ENCODE results near the gene KCNQ1OT1.

KCNQ1OT1 gene

GRCh38 chr11:2699531-2700414, at the start of gene KCNQ1OT1:
TSS of gene KCNQ1OT1 (minus strand) at chr11:2699994.
- DNase-seq (ENCODE audit: low spot score) = peak; percentile 89

GRCh38 chr11:2748814-2749554, 49.2 kb upstream of the KCNQ1OT1 start:
- DNase-seq (ENCODE audit: low spot score) = no peak

- no peak for DNase-seq (ENCODE audit: low spot score)
These were observed 48.4 kb upstream of the KCNQ1OT1 start for GRCh38 chr11:2748061-2748813.

- no peak for DNase-seq (ENCODE audit: low spot score)
These were observed 47.6 kb upstream of the KCNQ1OT1 start for GRCh38 chr11:2747248-2748027.

GRCh38 chr11:2746401-2747247, 46.8 kb upstream of the KCNQ1OT1 start:
- no peak for DNase-seq (ENCODE audit: low spot score)

GRCh38 chr11:2745511-2745910, 45.7 kb upstream of the KCNQ1OT1 start:
- DNase-seq (ENCODE audit: low spot score) = no peak

- DNase-seq (ENCODE audit: low spot score) = no peak
These were observed 44.4 kb upstream of the KCNQ1OT1 start for GRCh38 chr11:2744166-2744565.

GRCh38 chr11:2743427-2744110, 43.8 kb upstream of the KCNQ1OT1 start:
- no peak for DNase-seq (ENCODE audit: low spot score)

- no peak for DNase-seq (ENCODE audit: low spot score)
These were observed 43.0 kb upstream of the KCNQ1OT1 start for GRCh38 chr11:2742611-2743426.

GRCh38 chr11:2742201-2742600, 42.4 kb upstream of the KCNQ1OT1 start:
- DNase-seq (ENCODE audit: low spot score) = no peak

GRCh38 chr11:2741377-2742131, 41.8 kb upstream of the KCNQ1OT1 start:
- no peak for DNase-seq (ENCODE audit: low spot score)

- no peak for DNase-seq (ENCODE audit: low spot score)
These were observed 41.2 kb upstream of the KCNQ1OT1 start for GRCh38 chr11:2741006-2741376.

GRCh38 chr11:2740275-2740940, 40.6 kb upstream of the KCNQ1OT1 start:
- DNase-seq (ENCODE audit: low spot score) = no peak

GRCh38 chr11:2739531-2740274, 39.9 kb upstream of the KCNQ1OT1 start:
- no peak for DNase-seq (ENCODE audit: low spot score)

GRCh38 chr11:2738551-2739431, 39.0 kb upstream of the KCNQ1OT1 start:
- no peak for DNase-seq (ENCODE audit: low spot score)

GRCh38 chr11:2737866-2738265, 38.1 kb upstream of the KCNQ1OT1 start:
- DNase-seq (ENCODE audit: low spot score) = no peak

Data from iPS-NIHi11 (cell line).